Colonic mucosa (tissue), 4 donors: ENCODE data around the gene DENND1A. TPM values are rescaled to one million over a fixed set of nuclear protein-coding genes. Genes with fewer than 3 reads are reported as not detected.

Experiments
- DNase-seq: peaks from one replicate; pipeline ENCODE4 v3.0.0-alpha.2; 2020
- H3K27ac ChIP-seq: fragments of 200-600 bp; one replicate; pipeline ENCODE4 v1.8.0; 2021
- H3K27me3 ChIP-seq: fragments of 200-600 bp; one replicate; pipeline ENCODE4 v1.8.0; 2021
- H3K36me3 ChIP-seq: fragments of 200-600 bp; one replicate; pipeline ENCODE4 v1.8.0; 2021
- H3K4me1 ChIP-seq: fragments of 200-600 bp; one replicate; pipeline ENCODE4 v1.8.0; 2021; ENCODE audit warnings: mild to moderate bottlenecking
- H3K4me3 ChIP-seq: fragments of 200-600 bp; one replicate; pipeline ENCODE4 v1.8.0; 2021
- H3K9ac ChIP-seq, 2 donors: one replicate each; pipeline ENCODE4 v1.7.0; 2013; ENCODE audit warnings: control low read depth in 2 of 2, low read depth in 2 of 2, low read length in 2 of 2
- H3K9me3 ChIP-seq: fragments of 200-600 bp; one replicate; pipeline ENCODE4 v1.8.0; 2021
- CTCF ChIP-seq: fragments of 200-600 bp; IDR thresholded peaks from one replicate; pipeline ENCODE4 v1.8.0; 2022; ENCODE audit warnings: antibody characterized with exemption, mild to moderate bottlenecking
- intact Hi-C: fragments of 100-400 bp; cut with DNase I; formaldehyde crosslinking; loops from one replicate; pipeline ENCODE4 v1.14.1; 2022
- total RNA-seq, 2 donors: library from RNA; stranded (reverse); fragmentation: NEBNext Ultra II Directional in 1 of 2; extraction: Animal tissue kit (Norgen Biotek cat#: 25700) in 1 of 2; gene quantifications; one replicate each; pipeline ENCODE4 v1.2.1, GENCODE V29; 2021
- donor health status: healthy.
- donor health status: DM: no; HTN: no; CAD: no.
- donor health status: DM: no; HTN: no; CAD: no.

The DENND1A gene
- total RNA-seq, 2 donors from 2014 or later = 34.3 to 39.9 TPM

GRCh38 chr9:123649909-123650308, 280.0 kb downstream of the DENND1A start:
- no peak overlapping the region for H3K9ac ChIP-seq
- TF ChIP-seq CTCF = no peak
- H3K27me3 ChIP-seq = no peaks in the 10 kb centered on the region
- no peaks in the 10 kb centered on the region for H3K4me1 ChIP-seq
- no peak for DNase-seq
- no peaks in the 10 kb centered on the region for H3K36me3 ChIP-seq
- no peak overlapping the region for H3K27ac ChIP-seq
- no peak overlapping the region for H3K4me3 ChIP-seq
- intact Hi-C loops = no loop called here
- no peaks in the 10 kb centered on the region for H3K9me3 ChIP-seq

- no peak overlapping the region for H3K4me3 ChIP-seq
- H3K36me3 ChIP-seq = no peaks in the 10 kb centered on the region
- no peak for DNase-seq
- H3K27ac ChIP-seq = no peak overlapping the region
- intact Hi-C loops = no loop called here
- no peaks in the 10 kb centered on the region for H3K27me3 ChIP-seq
- no peak overlapping the region for H3K9ac ChIP-seq
- H3K9me3 ChIP-seq = no peaks in the 10 kb centered on the region
- no peaks in the 10 kb centered on the region for H3K4me1 ChIP-seq
- no peak for TF ChIP-seq CTCF
Observed at GRCh38 chr9:123647145-123647544, 282.8 kb downstream of the DENND1A start.

- Histone ChIP-seq H3K9me3 (no peaks in the 10 kb centered on the region), H3K4me3 (no peak overlapping the region), H3K9ac (no peak overlapping the region), H3K4me1 (no peaks in the 10 kb centered on the region), H3K36me3 (no peaks in the 10 kb centered on the region), H3K27me3 (no peaks in the 10 kb centered on the region), H3K27ac (no peak overlapping the region)
- no peak for TF ChIP-seq CTCF
- intact Hi-C loops = no loop called here
- DNase-seq = no peak
Observed at GRCh38 chr9:123645762-123646161, 284.2 kb downstream of the DENND1A start.

GRCh38 chr9:123645126-123645525, 284.8 kb downstream of the DENND1A start:
- DNase-seq = no peak
- Histone ChIP-seq H3K36me3 (no peaks in the 10 kb centered on the region), H3K27me3 (no peaks in the 10 kb centered on the region), H3K4me3 (no peak overlapping the region), H3K9me3 (no peaks in the 10 kb centered on the region), H3K9ac (no peak overlapping the region), H3K27ac (no peak overlapping the region), H3K4me1 (no peaks in the 10 kb centered on the region)
- no peak for TF ChIP-seq CTCF
- intact Hi-C loops = no loop called here

- Histone ChIP-seq H3K36me3 (no peaks in the 10 kb centered on the region), H3K4me3 (no peak overlapping the region), H3K9me3 (no peaks in the 10 kb centered on the region), H3K27me3 (no peaks in the 10 kb centered on the region), H3K4me1 (no peaks in the 10 kb centered on the region), H3K9ac (peak overlapping the region in 1 of 2 donors; percentile 8), H3K27ac (peak overlapping the region; percentile 73)
- intact Hi-C loops = no loop called here
- peak; percentile 90 for DNase-seq
- no peak for TF ChIP-seq CTCF
Observed at GRCh38 chr9:123643518-123643917, 286.4 kb downstream of the DENND1A start.
